DOHH2 (cell line): ENCODE measurements around the gene CGN.

Source experiments
- EZH2phosphoT487 ChIP-seq: fragments of 200-600 bp; sonication (generic); IDR thresholded peaks from 2 replicates; pipeline ENCODE4 v1.6.1; 2017; ENCODE audit warnings: borderline replicate concordance, mild to moderate bottlenecking, antibody characterized with exemption, low read length, moderate library complexity, mixed read lengths
- TF ChIP-seq, protein P1 (sequence below): fragments of 200-600 bp; sonication (generic); IDR thresholded peaks from one replicate; pipeline ENCODE4 v1.5.1; 2014; ENCODE audit warnings: antibody characterized with exemption, mild to moderate bottlenecking, low read depth, low read length; ENCODE audit not compliant: poor library complexity, severe bottlenecking

DNA sequence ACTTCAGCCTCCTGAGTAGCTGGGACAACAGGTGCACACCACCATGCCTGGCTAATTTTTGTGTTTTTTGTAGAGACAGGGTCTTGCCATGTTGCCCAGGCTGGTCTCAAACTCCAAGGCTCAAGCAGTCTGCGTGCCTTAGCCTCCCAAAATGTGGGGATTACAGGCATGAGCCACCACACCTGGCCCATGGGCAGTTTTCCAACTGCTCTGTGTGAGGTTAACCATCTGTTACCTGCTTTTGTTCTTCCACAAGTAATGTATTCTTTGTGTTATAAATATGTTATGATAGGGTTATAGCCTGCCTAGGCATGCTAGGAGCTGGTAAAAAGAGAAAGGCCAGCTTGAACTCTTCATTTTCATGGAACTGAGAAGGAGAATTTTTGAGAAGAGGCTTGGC, 59.6 kb downstream of the CGN start:
- TF ChIP-seq, protein P1, sequence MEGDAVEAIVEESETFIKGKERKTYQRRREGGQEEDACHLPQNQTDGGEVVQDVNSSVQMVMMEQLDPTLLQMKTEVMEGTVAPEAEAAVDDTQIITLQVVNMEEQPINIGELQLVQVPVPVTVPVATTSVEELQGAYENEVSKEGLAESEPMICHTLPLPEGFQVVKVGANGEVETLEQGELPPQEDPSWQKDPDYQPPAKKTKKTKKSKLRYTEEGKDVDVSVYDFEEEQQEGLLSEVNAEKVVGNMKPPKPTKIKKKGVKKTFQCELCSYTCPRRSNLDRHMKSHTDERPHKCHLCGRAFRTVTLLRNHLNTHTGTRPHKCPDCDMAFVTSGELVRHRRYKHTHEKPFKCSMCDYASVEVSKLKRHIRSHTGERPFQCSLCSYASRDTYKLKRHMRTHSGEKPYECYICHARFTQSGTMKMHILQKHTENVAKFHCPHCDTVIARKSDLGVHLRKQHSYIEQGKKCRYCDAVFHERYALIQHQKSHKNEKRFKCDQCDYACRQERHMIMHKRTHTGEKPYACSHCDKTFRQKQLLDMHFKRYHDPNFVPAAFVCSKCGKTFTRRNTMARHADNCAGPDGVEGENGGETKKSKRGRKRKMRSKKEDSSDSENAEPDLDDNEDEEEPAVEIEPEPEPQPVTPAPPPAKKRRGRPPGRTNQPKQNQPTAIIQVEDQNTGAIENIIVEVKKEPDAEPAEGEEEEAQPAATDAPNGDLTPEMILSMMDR = no peak
- TF ChIP-seq EZH2phosphoT487 = no peak
